Measurements from ENCODE around the gene CLTC. TPM values are rescaled to one million over a fixed set of nuclear protein-coding genes. Genes with fewer than 3 reads are reported as not detected.

The CLTC gene
- total and polyA plus RNA-seq, 2 of the 8 experiments (the other 6 are each of a cell fraction or from before 2014, with no cell fraction given), result 175 to 283 TPM

DNA sequence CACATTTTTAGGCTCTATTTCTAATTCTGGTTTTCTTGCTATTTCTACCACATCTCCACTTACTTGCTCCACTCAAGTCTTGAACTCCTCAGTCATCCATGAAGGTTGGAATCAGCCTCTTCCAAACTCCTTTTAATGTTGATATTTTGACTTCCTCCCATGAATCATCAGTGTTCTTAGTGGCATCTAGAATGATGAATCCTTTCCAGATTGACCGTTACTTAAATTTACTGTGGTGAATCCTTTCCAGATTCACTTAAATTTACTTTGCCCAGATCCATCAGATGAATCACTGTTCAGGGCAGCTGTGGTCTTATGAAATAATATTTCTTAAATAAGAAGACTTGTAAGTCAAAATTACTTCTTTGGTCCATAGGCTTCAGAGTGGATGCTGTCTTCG, 32.4 kb downstream of the CLTC start (continued):
- TF ChIP-seq POLR2AphosphoS5 (IDR thresholded peaks at IDR 0.05; ENCODE audit: low read depth, low read length) (no peak), CHD1 (IDR thresholded peaks at IDR 0.05; ENCODE audit: low read depth, low read length) (no peak), TEAD4 (IDR thresholded peaks at IDR 0.05; ENCODE audit: low read depth, low read length) (no peak), HDAC2 (IDR thresholded peaks at IDR 0.05; ENCODE audit: borderline replicate concordance in 1 of 2, low read depth in 2 of 2, low read length in 2 of 2) (no peak), SRF (IDR thresholded peaks at IDR 0.05; ENCODE audit: low read depth, low read length) (no peak), RAD21 (IDR thresholded peaks at IDR 0.05 in 1 of 2, conservative IDR thresholded peaks at IDR 0.05 in 1 of 2; ENCODE audit: low read depth in 2 of 2, low read length in 2 of 2) (no peak), CHD7 (IDR thresholded peaks at IDR 0.05; ENCODE audit: insufficient replicate concordance, low read length) (no peak), POLR2A (IDR thresholded peaks at IDR 0.05; ENCODE audit: control extremely low read depth in 1 of 2, low read depth in 2 of 2, low read length in 2 of 2) (no peak)

Measured in H1 (cell line).